HG02840 (cell line): Measurements from ENCODE around the gene SCN4B.

Experiments used
- ATAC-seq: cut with Tn5 transposase; IDR thresholded peaks from one replicate; pipeline ENCODE4 v1.9.1; 2021; ENCODE audit warnings: mild to moderate bottlenecking, moderate library complexity, moderate number of reproducible peaks; ENCODE audit not compliant: unreplicated experiment, low FRiP score

SCN4B gene

DNA sequence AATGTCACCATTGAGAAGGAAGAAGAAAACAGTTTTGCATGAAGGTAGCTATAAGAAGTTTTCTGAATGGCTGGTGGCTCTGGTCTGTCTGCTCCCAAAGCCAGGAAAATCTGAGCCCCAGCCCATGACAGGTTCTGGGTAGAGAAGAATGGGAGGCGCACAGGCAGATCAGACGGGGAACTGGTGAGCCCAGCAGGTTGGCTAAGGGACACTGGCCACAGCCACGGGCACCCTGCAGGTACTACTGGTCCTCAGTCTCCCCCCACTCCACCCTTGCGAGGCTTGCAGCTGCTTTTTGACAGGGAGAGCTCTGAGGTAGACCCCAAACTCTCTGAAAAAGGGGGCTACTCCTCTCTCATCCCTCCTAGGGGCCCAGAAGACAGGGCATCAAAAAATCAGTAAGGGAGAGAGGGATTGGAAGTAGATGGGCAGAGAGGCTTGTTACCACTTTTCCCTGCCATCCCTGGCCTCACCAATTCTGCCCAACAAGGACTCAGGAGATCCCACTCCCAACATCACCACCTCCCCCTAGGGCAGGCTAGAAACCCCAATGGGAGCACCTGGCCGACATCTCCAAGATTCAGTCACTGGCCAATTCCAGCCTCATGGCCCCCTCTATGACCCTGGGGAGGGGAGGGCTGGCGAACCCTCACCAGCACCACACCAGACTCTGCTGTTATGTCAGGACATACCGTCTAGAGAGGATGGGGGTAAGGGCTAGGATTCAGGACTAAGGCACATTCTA is 17.4 kb downstream of the SCN4B start:
- no peak for ATAC-seq

DNA sequence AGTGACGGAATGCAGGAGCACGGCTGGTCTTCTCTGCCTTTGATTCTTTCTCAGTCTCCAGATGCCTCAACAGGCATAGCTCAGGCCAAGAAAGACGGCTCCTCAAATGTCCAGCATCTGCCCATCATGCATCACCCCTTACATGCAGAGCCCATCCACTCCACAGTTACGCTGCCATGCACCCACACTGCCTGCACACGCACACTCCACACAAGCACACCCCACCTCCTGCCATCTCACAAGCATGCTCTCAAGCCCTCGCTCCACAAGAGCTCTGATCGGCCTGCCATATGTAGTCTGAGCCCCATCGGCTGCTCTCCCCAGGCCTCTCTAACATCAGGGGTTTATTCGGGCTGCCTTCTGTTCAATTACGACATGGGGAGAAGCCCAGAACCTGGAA is 18.8 kb downstream of the SCN4B start:
- ATAC-seq: no peak

DNA sequence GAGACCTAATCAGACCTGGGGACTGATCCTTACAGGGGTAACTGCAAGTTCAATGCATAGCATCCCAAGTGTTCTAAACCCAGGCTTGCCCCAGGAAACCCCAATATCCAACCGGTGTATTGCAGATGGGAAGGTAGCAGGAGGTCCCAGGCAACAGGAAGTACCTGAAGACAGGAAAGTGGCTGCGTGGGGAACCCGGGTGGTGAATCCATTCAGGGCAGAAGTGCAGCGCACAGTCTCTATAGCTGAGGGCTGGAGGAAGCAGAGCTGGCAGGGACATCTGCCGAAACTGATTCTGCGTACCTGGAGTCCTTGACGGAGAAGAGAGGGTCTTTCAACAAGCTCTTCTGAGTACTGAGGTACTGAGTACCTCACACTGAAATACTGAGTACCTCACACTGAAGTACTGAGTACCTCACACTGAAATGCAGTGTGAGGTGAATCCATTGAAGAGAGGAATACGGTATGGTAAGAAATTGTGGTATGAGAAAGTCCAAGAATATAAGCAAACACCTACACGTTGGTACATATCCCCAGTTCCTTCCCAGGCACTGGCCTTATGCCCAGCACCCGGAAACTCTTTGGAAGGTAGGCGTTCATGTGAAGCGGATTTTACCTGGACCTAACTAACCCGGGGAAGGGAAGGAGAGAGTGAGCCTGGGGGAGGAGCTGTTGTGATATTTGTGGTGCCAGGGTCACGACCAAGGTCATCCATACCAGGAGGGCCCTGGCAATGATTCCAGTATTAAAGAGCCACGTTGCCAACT is 20.1 kb downstream of the SCN4B start:
- no peak for ATAC-seq

DNA sequence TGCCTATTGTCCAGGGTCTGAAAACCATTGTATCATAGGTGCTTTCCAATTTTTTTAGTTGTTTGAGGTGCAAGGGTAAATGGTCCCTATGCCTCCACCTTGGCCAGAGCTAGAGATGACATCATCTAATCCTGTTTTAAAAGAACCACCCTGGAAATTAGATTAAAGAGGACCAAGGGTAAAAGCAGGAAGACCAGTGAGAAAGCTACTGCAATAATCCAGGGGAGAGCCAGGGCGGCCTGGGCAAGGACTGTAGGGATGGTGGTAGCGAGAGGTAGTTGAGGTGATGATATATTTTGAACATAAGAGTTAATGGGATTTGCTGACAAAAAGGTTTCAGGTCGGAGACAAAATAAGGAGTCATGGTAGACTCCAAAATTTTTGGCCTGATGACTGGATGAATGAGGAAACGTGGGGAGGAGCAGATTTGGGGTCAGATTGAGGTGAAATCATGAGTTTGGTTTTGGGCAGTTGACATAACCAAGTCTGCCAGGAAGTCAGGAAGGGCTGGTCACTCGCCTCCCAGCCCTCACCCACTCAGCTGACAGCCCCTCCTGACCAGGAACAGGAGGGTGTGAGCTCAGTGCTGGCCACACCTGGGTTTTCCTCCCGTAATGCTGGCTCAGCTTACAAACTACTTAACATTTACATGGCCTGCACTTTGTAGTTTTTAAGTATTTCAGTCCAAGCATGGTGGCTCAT is 23.0 kb downstream of the SCN4B start:
- ATAC-seq: no peak

DNA sequence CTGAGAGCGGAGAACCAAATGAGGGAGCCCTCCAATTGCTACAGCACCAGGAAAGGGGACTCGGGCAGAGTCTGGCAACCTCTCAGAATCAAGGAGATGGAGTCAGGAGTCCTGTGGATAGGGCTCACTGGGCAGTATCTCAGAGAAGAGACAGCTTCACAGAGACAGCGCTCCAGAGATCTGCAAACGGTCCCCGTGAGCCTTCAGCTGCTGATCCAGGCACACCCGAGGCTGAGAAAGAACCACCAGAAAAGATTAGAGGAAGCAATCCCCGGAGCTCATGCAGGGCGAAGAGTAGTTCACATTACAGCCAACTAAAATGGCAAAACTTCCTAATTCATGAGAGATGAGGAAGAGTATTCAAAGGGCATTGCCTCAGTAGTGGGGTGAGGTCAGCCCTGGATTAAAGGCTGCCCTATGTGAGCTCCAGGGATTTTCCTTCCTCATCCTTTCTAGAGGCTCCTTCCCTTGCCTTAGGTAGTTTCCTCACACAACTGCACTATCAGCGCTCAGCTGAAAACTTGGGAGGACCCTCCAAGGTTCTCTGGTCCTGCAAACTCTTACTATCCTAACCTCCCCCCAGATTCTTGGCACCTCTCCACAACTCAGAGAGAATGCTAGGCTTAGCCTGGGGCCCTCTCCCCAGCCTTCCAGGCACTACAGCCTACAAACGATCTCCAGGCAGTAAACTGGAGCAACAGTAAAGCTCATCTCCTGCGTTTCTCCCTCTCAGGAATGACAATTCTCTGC is 23.7 kb downstream of the SCN4B start:
- ATAC-seq: no peak

DNA sequence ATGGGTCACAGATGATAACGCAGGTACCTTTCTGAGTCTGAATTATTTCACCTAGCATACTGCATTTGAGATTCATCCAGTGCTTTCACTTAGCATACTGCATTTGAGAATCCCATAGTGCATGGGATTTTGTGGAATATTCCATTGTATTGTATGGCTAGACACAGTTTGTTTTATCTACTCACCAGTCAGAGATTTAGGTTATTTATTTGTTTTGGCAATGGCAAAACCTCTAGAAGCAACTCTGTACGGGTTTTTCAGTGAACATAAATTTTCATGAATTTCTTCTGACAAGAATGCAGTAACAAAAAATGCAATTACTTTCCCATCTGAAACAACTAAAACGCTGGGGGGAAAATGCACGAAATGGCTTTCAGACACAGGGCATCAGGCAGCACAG is 24.3 kb downstream of the SCN4B start:
- ATAC-seq: no peak

DNA sequence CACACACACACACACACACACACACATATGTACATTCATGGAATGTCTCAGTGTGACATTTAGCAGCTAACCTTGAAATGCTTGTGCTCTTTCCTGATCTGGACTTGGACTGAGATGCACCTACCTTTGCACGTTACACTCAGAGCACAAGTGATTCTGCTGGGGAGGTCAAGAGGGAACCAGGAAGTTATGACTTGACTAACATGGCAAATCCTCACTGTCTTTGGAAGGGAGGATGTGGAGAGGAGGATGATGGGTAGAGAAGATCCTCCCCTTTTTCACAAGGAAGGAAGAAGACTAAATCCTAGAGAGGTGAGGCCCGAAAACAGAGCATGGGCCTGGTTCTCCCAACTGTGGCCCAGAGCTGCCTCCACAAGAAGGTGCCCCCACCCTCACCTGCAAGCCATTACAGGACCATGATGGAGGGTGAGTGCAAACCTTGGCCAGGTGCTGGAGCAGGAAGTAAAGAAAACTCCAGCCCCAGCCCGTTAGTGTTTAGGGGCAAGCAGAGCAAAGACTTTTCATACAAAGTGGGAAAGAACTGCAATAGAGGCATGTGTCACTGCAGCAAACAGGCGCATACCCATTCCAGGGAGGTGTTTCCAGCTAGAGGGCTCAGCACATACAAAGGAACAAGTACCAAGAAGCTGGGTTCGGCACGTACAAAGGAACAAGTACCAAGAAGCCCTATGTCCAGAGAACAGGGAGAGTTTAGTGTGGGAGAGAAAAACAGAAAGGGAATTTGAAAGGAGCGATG is 26.4 kb downstream of the SCN4B start:
- ATAC-seq: no peak

DNA sequence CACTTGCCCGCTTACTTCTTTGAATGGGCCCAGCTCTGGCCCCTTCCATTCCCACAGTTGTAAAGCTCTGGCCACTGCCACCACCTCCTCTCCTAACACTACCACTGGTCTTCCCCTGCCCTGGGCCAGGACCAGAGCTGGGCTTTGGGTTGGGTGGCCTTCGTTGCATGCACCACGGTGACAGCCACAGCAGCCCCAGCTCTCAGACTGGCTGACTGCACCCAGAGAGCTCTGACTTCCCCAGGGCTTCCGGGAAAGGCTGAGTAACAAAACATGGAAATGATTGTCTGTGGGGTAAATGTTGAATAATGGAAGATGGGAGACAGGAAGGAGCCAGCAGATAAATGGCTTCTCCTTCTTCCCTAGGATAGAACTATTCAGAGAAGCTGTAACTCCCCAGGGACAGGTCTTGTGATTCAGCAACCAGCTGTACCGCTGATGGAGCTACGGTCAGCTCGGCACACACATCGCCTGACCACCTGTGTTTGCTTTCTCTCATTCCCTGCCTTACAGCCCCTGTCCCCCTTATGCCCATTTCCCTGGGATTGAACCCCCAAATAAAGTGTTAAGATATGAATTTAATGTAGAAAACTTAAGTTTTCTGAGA is 27.6 kb downstream of the SCN4B start:
- no peak for ATAC-seq

DNA sequence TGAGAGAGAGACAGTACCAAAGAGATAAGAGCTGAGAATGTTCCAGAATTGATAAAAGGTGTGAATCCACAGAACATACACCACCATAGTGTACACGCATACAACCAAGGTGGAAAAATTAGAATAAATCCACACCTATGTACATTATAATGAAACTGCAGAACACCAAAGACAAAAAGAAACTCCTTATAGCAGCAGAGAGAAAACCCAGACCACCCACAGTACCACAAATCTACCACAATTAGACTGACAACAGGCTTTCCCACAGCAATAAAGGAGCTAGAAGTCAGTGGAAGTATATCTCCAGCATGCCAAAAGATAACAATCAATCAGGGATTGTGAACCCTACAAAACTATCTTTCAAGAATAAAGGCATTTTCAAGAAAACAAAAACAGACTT is 31.8 kb downstream of the SCN4B start:
- ATAC-seq: no peak

DNA sequence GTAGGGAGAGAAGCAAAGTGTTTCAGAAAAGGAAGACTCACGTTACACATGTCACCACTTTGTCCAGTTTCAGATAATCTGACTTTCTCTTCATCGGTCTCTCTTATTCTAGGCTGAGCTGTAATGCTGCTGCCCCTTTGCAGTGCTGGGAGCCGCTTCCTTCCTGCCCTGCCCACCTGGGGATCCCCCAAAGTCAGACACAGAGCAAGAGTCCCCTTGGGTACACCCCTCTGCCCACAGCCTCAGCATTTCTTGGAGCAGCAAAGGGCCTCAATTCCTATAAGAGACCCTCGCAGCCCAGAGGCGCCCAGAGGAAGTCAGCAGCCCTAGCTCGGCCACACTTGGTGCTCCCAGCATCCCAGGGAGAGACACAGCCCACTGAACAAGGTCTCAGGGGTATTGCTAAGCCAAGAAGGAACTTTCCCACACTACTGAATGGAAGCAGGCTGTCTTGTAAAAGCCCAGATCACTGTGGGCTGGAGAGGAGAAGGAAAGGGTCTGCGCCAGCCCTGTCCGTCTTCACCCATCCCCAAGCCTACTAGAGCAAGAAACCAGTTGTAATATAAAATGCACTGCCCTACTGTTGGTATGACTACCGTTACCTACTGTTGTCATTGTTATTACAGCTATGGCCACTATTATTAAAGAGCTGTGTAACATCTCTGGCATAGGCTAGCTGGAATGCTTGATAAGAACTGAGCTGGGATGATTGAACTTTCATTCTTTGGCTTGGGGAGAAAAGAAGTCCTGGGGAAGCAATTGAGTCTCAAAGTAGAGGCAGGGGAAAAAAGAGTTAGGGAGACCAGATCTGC is 34.6 kb downstream of the SCN4B start:
- ATAC-seq: no peak

DNA sequence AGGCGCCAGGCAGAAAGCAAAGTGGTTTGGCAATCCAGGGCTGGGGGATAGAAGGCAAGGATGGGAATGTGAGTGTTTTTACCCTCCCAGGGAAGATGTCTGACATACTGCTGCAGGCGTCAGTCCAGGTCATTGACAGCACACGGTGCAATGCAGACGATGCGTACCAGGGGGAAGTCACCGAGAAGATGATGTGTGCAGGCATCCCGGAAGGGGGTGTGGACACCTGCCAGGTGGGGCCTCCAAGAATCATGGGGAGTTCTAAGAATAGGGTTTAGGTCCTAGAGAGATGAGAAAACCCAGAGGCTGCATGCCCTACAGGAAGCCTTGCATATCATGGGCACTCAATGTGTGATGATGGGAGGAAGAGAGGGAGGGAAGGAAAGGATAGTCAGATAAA is 37.6 kb downstream of the SCN4B start:
- ATAC-seq: no peak

DNA sequence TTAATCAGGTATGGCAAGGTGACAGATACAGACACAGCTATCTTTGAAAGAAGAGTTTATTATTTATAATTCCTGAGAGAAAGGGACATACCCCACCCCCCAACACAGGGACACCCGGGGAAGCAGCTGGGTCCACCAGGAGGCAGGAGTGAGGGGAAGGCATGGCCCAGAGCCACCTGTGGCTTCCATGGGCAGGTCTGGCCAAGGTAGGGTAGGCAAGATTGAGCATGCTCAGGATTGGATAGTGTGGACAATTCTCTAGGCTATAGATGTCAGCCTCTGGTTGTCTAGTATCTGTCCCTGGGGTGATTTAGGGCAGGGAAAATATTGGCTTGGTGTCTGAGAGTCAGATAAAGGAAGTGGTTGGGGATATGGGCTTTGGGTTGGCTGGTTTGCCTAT is 38.4 kb downstream of the SCN4B start:
- no peak for ATAC-seq

DNA sequence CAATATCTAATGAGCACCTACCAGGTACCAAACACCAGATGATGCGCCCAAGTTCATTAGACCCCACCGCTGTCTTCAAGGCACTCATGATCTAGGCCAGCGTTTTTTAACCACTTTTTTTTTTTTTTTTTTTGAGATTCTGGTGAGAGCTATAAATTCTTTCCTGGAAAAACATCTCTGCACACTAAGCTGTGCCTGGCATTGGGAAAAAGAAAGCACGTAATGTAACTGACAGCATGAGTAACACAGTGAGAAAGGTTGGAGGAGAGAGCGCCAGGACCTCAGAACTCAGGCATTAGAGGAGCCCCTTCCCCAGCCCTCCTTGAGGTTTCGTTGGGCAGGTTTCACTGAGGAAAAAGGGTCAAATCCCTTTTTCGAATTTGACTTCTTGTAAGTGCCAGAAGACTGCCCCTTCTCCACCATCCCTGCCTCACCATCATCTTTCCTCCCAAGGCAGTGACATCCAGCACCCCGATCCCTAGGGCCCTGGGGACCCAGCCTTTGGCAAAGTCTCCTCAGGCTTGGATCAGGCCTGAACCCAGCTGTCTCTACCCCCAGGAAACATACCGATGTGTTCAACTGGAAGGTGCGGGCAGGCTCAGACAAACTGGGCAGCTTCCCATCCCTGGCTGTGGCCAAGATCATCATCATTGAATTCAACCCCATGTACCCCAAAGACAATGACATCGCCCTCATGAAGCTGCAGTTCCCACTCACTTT is 39.8 kb downstream of the SCN4B start:
- ATAC-seq: no peak

DNA sequence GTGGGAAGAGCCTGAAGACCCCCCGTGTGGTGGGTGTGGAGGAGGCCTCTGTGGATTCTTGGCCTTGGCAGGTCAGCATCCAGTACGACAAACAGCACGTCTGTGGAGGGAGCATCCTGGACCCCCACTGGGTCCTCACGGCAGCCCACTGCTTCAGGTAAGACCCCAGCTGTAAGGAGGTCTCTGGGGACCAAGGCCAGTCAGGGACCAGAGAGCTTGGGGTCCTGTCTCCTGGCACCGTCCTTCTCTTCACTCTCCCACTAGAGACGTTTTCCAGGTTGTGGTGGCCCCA is 40.9 kb downstream of the SCN4B start:
- no peak for ATAC-seq

DNA sequence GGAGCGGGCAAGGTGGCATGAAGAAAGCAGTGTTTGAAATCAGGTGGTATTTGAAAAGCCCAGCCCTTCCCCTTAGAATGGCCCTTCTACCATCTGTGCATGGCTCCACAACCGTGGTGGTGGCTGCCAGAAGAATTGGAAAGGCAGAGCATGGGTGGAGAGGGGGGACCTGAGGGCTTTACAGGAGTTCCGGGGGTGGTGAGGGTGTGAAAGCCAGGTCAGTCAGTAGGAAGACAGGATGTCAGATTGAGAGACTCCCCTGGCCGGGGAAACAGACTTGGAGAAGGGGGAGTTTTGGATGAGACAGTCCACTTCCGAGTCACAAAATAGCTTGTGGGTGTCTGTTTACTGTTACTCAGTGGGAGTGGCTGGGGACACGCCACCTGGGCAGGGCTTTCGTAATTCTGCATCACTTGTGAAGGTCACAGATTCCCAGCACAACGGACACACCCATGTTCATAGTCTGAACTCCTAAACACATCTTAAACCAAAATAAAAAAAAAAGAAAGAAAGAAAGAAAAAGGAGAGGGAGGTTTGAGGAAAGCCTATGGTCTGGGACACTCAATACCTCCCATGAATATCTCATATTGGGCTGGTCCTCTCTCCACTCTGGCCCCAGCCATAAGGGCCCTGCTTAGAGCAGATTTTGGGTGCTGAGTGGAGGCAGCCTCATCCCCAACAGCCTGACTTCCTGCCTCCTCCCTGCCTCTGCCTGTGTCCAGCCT is 41.4 kb downstream of the SCN4B start:
- no peak for ATAC-seq

DNA sequence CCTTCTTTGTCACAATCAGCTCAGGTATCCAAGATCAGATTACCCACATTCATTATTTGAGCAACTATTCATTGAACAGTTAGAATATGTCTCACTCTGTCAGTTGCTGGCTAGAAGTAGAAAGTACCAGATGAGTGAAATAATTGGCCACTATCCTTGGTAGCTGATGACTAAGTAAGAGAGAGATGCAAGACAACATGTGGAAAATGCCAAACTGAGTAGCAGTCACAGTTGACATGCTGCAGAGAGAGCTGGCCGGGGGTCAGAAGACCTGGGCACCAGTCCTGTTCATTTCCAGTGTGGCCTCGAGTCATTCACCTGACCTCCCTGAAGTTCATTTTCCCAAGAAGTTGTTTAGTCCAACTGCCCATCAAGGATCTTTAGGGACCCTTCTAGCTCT is 43.4 kb downstream of the SCN4B start:
- ATAC-seq: no peak

DNA sequence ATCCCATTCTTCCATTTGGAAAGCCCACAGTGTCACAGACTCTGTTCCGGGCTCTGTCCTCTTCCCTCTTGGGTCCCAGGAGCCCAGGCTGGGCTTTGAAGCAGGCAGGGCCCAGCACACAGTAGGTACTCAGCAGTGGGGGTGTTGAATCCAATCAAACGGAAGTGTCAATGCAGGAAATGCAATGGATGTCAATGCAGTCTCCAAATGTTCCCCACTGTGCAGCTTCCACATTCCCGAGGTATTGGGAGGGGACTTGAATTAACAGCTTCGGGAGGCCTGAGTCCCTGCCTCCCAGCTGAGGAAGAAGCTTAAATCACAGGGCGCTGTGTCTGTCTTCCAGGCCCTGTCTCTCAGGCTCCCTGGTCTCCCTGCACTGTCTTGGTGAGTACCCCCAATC is 44.1 kb downstream of the SCN4B start:
- no peak for ATAC-seq

DNA sequence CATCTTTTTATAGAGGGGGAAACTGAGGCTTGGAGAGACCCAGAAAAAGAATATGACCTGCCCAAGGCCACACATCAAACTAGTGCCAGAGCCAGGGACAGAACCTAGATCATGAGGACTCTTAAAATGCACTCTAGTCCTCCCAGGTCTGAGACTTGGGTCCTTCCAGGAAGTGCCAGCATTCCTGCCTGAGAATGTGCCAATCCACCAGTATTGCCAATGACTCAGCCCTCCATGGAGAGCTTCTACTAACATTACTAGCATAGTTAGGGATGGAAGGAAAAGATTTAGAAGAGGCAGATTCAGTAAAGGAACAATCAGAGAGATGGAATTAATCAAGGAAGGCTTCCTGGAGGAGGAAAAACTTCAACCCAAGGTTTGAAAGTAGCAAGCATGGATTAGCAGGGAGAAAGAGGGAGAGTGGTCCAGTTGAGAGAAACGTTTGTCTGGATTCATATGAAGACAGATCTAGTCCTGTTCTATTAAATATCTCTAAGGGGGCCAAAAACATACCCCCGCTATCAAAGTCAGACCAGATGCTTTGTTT is 45.8 kb downstream of the SCN4B start:
- ATAC-seq: no peak
